HFF-Myc (cell line): Measurements from ENCODE around the gene TSPY1.
"Not testable (repeated sequence)": the region's sequence is repeated elsewhere in the genome, so short reads cannot be mapped to it uniquely, and the experiment has no call there.

Source experiments
- DNase-seq: peaks from one replicate; pipeline ENCODE4 v3.0.0-alpha.2; 2011; ENCODE audit warnings: low read depth; ENCODE audit errors: extremely low read depth
- H3K4me3 ChIP-seq: replicated peaks from 2 replicates; pipeline ENCODE4 v1.5.1; 2011; ENCODE audit warnings: low read depth, mild to moderate bottlenecking, control low read depth, low read length

Gene TSPY1, protein sequence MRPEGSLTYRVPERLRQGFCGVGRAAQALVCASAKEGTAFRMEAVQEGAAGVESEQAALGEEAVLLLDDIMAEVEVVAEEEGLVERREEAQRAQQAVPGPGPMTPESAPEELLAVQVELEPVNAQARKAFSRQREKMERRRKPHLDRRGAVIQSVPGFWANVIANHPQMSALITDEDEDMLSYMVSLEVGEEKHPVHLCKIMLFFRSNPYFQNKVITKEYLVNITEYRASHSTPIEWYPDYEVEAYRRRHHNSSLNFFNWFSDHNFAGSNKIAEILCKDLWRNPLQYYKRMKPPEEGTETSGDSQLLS

DNA sequence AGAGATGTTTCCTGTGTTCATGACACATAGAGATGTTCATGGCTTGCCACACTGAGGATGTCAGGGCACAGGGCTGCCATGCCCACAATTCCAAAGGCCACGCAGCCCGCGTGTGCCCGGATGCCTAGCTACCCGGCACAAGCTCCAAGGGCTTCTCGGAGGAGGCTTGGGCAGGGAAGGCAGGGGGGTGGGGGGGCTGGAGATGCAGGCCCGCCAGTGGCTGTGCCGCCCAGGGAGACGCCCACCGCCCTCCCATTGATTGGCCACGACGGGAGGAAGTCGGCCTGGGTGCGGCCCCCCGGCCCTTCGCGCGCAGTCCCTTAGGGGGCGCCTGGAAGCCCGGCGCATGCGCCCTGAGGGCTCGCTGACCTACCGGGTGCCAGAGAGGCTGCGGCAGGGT, at the start of gene TSPY1:
Gene TSPY1 (plus strand): TSS at position 301 of the 400 bp plus-strand sequence. CDS start 46 bp downstream, at position 347.
- not testable (repeated sequence) for DNase-seq, H3K4me3 ChIP-seq

GRCh38 chrY:9486967-9487366, 20.2 kb downstream of the TSPY1 start, which contains the start of gene TSPY9:
Gene TSPY9, plus strand, starts transcription at chrY:9487267. Its CDS starts 46 bp downstream, at chrY:9487313.
- not testable (repeated sequence) for DNase-seq, H3K4me3 ChIP-seq

DNA sequence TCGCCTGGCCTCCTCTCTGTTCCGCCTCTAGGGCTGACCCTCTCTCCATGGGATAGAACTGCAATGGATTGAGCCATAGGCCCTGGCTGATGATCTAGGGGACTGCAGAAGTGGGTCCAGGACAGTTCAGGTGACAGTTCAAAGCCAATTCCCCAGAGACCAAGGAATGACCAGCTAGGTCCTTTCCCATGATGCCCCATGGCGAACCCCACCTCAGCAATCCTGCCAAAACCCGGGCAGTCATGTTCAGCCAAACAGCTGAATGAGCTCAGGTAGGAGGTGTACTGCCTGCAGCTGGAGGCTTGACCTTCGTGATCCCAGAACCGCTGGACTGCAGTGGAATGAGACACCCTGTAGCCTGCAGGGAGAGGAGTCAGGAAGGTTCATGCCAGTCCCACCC, 37.6 kb downstream of the TSPY1 start:
- not testable (repeated sequence) for DNase-seq, H3K4me3 ChIP-seq

- H3K4me3 ChIP-seq, DNase-seq: not testable (repeated sequence)
These were observed 49.5 kb downstream of the TSPY1 start for GRCh38 chrY:9516287-9516686.
